ENCODE data around the gene AREL1.

DNA sequence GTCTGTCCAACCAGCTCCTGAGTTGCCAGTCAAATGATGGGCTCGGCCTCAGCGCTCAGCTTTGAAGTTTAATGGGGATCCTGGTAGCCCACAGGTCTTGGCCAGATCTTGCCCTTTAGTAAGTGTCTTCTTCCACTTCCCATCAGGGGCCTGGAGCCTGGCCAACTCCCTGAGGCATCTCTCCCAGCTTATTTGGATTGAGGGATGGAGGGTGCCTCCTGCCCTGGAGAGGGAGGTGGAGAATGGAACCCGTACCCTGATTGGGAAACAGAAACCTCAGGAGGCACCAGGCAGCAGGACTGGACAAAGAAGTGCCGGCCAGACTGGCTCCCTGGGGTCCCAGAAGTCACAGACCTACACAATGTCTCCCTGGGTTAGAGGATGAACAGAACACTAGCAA, 60.3 kb downstream of the AREL1 start:
- TF ChIP-seq ZNF274 (IDR thresholded peaks at IDR 0.05; ENCODE audit: low read depth, low read length), result no peak
- no peak for TF ChIP-seq YY1 (IDR thresholded peaks at IDR 0.05; ENCODE audit: insufficient read depth, insufficient read length)
